ENCODE data around the gene POU2F3. TPM values are rescaled to one million over a fixed set of nuclear protein-coding genes. Genes with fewer than 3 reads are reported as not detected.

The POU2F3 gene
- total RNA-seq, 1 donor from 2014 or later, result not detected

DNA sequence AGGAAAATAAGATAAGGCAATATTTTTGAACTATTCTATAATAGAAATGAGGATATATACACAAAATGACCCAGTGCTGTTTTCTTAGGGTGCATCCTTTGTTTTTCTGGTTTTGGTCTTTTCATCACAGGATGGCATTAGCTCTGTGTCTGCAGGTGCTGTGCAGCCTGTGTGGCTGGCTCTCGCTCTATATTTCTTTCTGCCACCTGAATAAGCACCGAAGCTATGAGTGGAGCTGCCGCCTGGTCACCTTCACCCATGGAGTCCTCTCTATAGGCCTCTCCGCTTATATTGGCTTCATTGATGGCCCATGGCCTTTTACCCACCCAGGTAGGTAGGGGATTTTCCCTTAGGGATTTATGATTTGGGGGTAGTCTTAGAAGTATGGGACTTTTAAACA is 87.4 kb downstream of the POU2F3 start:
- peaks cover 3% of the 10 kb centered on the region for H3K27me3 ChIP-seq
- H3F3A ChIP-seq (ENCODE audit: low read depth), result peaks cover 23% of the 10 kb centered on the region
- no peak for DNase-seq (ENCODE audit: low spot score)
- H2AFZ ChIP-seq (replicated peaks), result no peak overlapping the region
- no peaks in the 10 kb centered on the region for H3K9me3 ChIP-seq (ENCODE audit: low read depth)
- H3K27ac ChIP-seq, result no peak overlapping the region
- H3K36me3 Mint-ChIP-seq, result peaks cover 6% of the 10 kb centered on the region
- H3K4me3 Mint-ChIP-seq, result no peak overlapping the region
- H3K9ac ChIP-seq, result no peak overlapping the region
- peaks cover 24% of the 10 kb centered on the region for H3K79me2 ChIP-seq (ENCODE audit: low read depth)
- H3K4me3 ChIP-seq, result no peak overlapping the region
- no peaks in the 10 kb centered on the region for H3K9me3 Mint-ChIP-seq
- peaks cover 21% of the 10 kb centered on the region for H4K20me1 ChIP-seq (ENCODE audit: low read depth)
- no peaks in the 10 kb centered on the region for H3K36me3 ChIP-seq
- H3K27ac Mint-ChIP-seq, result no peak overlapping the region
- H3K4me1 Mint-ChIP-seq, result peaks cover 23% of the 10 kb centered on the region
- TF ChIP-seq, protein P1, sequence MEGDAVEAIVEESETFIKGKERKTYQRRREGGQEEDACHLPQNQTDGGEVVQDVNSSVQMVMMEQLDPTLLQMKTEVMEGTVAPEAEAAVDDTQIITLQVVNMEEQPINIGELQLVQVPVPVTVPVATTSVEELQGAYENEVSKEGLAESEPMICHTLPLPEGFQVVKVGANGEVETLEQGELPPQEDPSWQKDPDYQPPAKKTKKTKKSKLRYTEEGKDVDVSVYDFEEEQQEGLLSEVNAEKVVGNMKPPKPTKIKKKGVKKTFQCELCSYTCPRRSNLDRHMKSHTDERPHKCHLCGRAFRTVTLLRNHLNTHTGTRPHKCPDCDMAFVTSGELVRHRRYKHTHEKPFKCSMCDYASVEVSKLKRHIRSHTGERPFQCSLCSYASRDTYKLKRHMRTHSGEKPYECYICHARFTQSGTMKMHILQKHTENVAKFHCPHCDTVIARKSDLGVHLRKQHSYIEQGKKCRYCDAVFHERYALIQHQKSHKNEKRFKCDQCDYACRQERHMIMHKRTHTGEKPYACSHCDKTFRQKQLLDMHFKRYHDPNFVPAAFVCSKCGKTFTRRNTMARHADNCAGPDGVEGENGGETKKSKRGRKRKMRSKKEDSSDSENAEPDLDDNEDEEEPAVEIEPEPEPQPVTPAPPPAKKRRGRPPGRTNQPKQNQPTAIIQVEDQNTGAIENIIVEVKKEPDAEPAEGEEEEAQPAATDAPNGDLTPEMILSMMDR (IDR thresholded peaks at IDR 0.05), result no peak
- TF ChIP-seq EZH2 (IDR thresholded peaks at IDR 0.05) (no peak), EZH2phosphoT487 (IDR thresholded peaks at IDR 0.05) (no peak)
- H3K27me3 Mint-ChIP-seq (ENCODE audit: insufficient read depth, low read depth), result no peaks in the 10 kb centered on the region
- H3K4me1 ChIP-seq, result peaks cover 10% of the 10 kb centered on the region
- H3K4me2 ChIP-seq, result no peak overlapping the region

- no peak for DNase-seq (ENCODE audit: low spot score)
- peaks cover 23% of the 10 kb centered on the region for H3K4me1 Mint-ChIP-seq
- peaks cover 24% of the 10 kb centered on the region for H3F3A ChIP-seq (ENCODE audit: low read depth)
Observed at GRCh38 chr11:120329556-120329955, 89.6 kb downstream of the POU2F3 start.

GRCh38 chr11:120330045-120330444 is 90.1 kb downstream of the POU2F3 start:
- H3K9me3 Mint-ChIP-seq, result no peaks in the 10 kb centered on the region
- peaks cover 22% of the 10 kb centered on the region for H3K4me1 Mint-ChIP-seq
- H3K36me3 Mint-ChIP-seq, result peaks cover 6% of the 10 kb centered on the region
- TF ChIP-seq, protein P1 (IDR thresholded peaks at IDR 0.05), result no peak
- TF ChIP-seq EZH2 (IDR thresholded peaks at IDR 0.05), result no peak
- no peak for TF ChIP-seq EZH2phosphoT487 (IDR thresholded peaks at IDR 0.05)
- no peak overlapping the region for H3K9ac ChIP-seq
- H3K79me2 ChIP-seq (ENCODE audit: low read depth), result peaks cover 24% of the 10 kb centered on the region
- H3F3A ChIP-seq (ENCODE audit: low read depth), result peaks cover 24% of the 10 kb centered on the region
- peaks cover 21% of the 10 kb centered on the region for H4K20me1 ChIP-seq (ENCODE audit: low read depth)
- H2AFZ ChIP-seq (replicated peaks), result no peak overlapping the region
- H3K27ac Mint-ChIP-seq, result no peak overlapping the region
- DNase-seq (ENCODE audit: low spot score), result no peak
- H3K27me3 ChIP-seq, result no peaks in the 10 kb centered on the region
- no peak overlapping the region for H3K4me3 ChIP-seq
- H3K36me3 ChIP-seq, result no peaks in the 10 kb centered on the region
- no peak overlapping the region for H3K4me3 Mint-ChIP-seq
- no peaks in the 10 kb centered on the region for H3K9me3 ChIP-seq (ENCODE audit: low read depth)
- peaks cover 10% of the 10 kb centered on the region for H3K4me1 ChIP-seq
- no peaks in the 10 kb centered on the region for H3K27me3 Mint-ChIP-seq (ENCODE audit: insufficient read depth, low read depth)
- H3K4me2 ChIP-seq, result no peak overlapping the region
- H3K27ac ChIP-seq, result no peak overlapping the region

More at GRCh38 chr11:120329556-120329955, 89.6 kb downstream of the POU2F3 start:
- Histone ChIP-seq H3K36me3 (no peaks in the 10 kb centered on the region), H4K20me1 (ENCODE audit: low read depth) (peaks cover 21% of the 10 kb centered on the region), H3K27me3 (no peaks in the 10 kb centered on the region), H3K4me3 (no peak overlapping the region), H3K27ac (no peak overlapping the region), H3K79me2 (ENCODE audit: low read depth) (peaks cover 24% of the 10 kb centered on the region), H3K9ac (no peak overlapping the region), H3K9me3 (ENCODE audit: low read depth) (no peaks in the 10 kb centered on the region), H2AFZ (replicated peaks) (no peak overlapping the region), H3K4me1 (peaks cover 10% of the 10 kb centered on the region), H3K4me2 (no peak overlapping the region)
- no peaks in the 10 kb centered on the region for H3K9me3 Mint-ChIP-seq
- H3K4me3 Mint-ChIP-seq, result no peak overlapping the region
- no peak overlapping the region for H3K27ac Mint-ChIP-seq
- no peaks in the 10 kb centered on the region for H3K27me3 Mint-ChIP-seq (ENCODE audit: insufficient read depth, low read depth)
- H3K36me3 Mint-ChIP-seq, result peaks cover 6% of the 10 kb centered on the region
- no peak for TF ChIP-seq EZH2phosphoT487 (IDR thresholded peaks at IDR 0.05)
- no peak for TF ChIP-seq EZH2 (IDR thresholded peaks at IDR 0.05)
- TF ChIP-seq, protein P1 (IDR thresholded peaks at IDR 0.05), result no peak
